GM19467 (cell line): ENCODE data around the gene ACTN1.
"Not testable (repeated sequence)": the region's sequence is repeated elsewhere in the genome, so short reads cannot be mapped to it uniquely, and the experiment has no call there.

Source experiments
- ATAC-seq: cut with Tn5 transposase; IDR thresholded peaks from one replicate; pipeline ENCODE4 v1.9.1; 2021; ENCODE audit warnings: mild to moderate bottlenecking, moderate library complexity; ENCODE audit not compliant: unreplicated experiment

ACTN1 gene

DNA sequence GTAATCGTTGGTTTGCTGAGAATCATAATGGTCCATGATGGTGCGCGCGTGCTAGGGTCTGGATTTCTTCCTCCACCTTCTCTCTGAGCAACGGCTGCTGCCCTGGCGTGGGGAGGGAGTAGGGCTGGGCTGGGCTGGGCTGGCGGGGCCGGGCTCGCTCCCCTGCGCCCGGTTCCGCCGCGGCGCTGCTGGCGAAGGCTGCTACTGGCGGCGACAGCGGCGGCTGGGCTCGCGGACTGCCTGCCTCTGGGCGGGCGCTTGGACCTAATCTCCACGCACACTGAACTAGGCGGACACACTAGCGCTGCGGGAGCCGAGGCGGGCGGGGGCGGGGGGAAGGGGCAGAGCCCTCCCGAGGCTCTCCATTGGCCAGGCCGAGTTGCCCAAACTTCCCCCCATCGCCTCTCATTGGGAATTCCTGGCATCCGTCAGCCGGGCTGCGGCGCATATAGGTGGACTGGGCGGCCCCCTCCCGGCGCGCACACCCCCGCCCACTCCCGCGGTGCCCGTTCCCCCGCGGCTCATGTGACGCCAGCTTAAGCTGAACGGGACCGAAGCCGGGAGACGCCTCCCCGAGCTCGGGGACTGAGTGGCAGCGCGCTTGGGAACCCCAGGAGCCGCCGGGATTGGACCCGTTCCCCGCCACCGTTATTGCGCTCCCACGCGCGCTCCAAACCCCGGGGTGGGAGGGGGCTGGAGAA is at the start of gene ACTN1:
TSS of gene ACTN1 (minus strand) at position 282 of the 701 bp plus-strand sequence. CDS start at position 36, 246 bp downstream.
- ATAC-seq = no peak

DNA sequence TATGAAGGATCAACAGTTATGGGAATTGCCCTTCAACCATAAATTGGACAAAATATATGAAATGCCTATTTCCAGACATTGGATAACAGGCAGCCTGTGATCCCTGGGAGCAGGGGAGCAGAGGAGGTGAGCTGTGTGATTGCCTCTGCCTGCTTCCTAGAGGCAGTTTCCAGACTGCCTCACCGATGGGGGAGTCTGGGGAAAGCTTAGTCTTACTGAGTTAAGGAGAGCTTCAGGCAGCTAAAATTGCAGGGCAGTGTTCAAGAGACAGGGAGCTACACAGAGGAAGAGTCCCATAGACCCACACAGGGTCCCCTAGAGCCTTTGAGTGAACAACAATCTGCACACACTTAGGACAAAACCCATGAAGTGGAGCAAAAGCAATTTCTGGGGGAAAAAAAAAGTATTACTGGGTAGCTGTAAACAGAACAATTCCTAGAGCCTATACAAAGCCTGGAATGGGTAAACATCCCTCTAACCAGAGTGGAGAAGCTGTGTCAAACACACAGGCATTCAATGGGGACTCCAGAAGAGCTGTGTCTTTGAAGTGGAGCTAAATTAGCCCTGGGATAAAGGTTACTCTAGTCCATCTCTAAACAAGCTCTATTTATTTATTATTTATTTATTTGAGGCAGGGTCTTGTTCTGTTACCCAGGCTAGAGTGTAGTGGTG is 48.3 kb upstream of the ACTN1 start:
- no peak for ATAC-seq

DNA sequence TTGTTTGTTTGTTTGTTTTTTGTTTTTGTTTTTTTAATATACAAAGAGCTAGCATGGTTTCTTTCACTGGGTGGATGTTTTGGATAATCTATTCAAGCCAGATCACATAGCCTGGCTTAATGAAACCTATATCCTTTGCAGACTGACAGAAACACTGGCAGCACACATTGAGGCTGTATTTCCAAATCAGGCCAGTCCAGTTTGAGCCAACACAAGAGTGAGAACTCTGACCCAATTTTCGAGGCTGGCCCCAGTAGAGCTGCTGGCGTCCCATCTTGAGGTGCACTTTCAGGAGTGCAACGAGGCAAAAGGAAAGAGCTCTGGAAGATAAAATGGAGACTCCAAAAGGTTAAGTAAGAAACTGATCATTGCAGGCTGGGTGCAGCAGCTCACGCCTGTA is 43.9 kb upstream of the ACTN1 start:
- ATAC-seq = no peak

DNA sequence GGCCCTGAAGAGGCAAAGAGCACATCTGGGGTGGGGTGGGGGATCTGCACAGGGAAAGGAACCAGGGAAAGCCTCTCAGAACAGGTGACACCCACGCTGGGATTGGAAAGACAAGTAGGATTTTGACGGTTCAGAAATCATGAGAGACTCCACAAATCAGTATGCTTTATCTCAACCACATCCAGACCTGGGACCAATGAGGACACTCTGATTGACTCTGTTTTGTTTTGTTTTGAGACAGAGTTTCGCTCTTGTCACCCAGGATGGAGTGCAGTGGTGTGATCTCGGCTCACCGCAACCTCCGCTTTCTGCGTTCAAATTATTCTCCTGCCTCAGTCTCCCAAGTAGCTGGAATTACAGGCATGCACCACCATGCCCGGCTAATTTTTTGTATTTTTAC is 43.0 kb upstream of the ACTN1 start:
- ATAC-seq = not testable (repeated sequence)

DNA sequence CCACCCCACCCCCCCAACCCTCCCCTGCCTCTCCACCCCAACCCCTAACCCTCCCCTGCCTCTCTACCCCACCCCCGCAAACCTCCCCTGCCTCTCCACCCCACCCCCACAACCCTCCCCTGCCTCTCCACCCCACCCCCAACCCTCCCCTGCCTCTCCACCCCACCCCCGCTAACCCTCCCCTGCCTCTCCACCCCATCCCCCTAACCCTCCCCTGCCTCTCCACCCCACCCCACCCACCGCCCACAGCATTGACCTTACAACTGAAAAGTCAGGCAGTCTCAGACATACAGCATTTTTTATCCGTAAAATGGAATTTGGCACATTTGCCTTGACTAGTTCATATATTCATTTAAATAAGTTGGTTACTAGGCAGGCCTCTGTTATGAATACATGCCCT is 38.6 kb upstream of the ACTN1 start:
- no peak for ATAC-seq

DNA sequence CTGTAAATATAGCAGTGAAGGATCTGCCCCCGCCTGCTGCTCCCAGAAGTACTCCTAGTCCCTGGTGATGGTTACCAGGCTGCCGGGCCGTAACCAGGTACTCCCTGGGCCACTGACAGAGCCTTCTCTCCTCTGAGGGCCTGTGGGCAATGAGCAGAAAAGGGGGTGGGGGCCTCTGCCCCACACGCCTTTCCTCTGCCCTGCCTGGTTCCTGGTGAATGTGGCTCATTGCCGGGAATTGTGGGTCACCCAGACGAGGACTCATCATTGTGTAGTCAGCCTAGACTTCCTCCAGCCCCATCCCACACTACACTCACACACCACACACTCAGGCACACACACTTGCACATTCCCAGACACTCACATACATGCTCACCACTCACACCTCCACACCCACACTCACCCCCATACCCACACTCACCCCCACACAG is 35.7 kb upstream of the ACTN1 start:
- no peak for ATAC-seq

DNA sequence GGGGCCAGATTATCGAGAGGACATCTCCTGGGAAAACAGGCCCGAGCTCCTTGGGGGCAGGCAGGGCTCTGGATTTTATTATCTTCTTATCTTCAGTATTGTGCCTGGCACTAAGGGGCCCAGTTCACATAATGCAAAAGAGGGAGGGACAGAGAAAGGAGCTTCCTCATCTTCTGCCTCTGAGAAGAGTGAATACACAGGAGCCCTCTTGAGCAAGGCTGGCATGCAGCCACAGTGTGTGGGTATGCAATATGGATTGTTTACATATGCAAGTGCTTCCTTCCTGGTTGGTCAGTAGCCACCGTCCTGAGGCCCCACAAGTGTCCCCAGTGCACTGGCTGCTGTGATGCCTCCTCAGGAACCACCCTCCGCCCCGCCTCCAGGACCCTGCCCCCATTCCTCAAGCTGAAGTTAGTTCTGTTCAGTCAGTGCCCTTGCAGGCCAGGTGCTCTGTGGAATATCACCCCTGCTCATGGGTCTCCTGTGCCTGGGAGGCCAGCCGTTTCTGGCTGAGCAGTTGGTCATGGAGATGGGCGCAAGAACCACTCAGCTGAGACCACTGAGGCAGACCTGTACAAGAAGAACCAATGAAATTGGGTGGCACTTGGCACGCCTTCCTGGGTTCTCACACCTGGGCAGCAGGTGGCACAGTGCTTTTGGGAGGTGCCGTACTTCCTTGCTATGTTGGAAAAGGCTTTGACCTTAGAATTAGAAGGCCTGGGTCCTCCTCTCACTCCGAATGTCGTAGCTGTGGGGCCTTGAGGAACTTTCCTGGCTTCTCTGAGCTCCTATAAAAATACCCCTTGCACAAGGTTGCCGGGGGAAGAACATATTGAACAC is 35.1 kb upstream of the ACTN1 start:
- no peak for ATAC-seq

DNA sequence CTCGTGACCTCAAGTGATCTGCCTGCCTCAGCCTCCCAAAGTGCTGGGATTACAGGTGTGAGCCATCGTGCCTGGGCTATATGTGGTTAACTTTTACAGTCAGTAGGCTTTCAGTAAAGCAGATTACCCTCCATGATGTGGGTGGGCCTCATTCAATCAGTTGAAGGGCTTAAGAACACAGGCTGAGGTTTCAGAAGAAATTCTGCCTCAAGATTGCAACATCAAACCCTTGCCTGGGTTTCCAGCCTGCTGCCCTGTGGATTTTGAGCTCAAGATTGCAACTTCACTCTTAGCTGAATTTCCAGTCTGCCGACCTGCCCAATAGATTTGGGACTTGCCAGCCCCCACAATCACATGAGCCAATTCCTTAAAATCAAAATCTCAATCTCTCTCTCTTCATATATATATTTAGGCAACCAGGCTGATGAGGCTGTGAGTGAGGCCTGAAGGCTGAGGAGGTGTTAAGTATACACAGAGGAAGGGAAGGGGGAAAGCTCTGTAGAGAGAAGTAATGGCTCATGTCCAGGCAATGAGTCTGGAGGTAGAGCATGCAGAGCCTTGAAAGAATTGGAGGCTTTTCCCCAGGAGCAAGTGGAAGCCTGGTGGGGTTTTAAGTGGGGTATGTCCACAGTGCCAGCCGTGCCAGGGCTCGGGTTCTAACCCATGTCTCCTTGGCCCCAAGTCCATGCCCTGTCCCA is 33.3 kb upstream of the ACTN1 start:
- no peak for ATAC-seq

DNA sequence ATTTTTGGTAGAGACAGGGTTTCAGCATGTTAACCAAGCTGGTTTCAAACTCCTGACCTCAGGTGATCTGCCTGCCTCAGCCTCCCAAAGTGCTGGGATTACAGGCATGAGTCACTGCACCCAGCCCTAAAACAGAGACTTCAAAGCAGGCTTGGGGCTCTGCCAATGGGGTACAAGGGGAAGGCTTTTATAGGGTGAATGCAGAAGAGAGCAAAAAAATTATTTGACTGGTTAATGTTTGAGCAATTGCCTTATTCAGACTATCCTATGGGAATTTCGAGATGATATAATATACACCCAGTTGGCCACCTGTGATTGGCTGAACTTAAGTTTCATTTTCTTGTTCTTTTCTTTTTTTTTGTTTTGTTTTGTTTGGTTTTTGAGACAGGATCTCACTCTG is 31.5 kb upstream of the ACTN1 start:
- ATAC-seq = no peak

DNA sequence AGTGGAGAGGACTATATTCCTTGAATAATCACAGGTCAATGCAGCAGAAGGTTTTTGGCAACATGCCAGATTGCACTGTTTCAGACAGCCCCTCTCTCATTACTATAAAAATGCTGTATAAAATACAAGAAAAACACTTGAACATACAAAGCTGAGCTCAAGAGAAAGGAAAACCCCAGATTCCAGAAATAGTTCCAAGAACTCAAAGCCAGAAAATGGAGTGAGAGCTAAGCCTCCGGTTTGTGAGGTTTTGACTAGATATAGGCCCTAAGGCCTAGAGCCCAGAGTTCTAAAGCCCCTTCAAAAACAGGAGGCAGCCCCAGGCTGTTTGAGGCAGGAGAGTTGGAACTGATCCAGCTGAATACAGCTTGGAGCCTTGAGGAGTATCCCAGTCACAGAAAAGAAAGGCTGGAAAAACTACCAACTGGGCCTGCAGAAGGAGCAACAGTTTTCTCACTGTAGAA is 29.4 kb upstream of the ACTN1 start:
- ATAC-seq = no peak

DNA sequence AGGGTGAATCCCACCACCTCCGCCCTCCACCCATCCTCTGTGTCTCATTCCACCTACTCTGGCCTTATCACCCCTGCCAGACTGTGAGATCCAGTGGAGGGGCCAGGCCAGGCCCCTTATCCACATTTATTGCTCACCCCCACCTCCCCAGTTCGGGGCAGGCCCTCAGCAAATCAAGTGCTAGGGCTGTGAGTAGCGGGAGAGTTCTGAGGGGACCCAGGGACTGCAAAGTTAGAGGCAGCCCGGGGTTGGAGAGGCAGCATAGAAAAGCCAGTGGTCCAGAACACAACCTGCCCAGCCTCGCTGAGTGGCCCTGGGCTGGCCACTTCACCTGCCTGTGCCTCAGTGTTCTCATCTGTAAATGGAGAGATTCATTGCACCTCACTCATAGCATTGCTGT is 27.2 kb upstream of the ACTN1 start:
- ATAC-seq = no peak

DNA sequence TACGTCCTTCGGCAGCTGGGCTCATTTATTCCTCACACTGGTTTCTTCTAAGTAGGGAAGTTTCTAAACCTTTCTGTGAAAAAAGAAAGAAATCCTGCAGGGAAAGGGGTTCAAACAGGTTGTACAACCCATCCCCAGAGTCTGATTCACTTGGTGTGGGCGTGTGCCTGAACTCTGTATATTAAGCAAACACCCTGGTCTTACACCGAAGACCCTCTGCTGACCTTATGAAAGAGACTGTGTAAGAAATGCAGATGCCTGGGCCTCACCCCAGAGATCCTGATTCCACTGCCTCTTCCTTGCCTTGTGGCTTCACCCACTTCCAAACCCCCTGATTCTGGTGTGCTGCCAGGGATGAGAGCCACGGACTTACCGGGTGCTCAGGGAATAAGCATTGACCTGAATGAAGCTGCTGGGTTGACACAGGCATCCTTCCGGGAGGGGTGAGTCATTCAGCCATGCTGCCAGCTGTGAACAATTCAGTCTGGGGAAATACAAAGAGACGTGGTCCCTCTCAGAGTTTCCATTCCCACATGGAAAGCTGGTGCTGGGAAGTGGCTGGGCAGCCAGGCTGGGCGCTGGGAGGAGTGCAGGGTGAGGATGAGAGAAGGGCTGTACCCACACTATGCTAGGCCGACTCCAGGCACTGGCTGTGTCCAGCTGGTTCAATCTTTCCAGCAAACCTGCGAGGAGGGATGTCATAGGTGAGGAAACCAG is 26.5 kb upstream of the ACTN1 start:
- ATAC-seq = no peak

DNA sequence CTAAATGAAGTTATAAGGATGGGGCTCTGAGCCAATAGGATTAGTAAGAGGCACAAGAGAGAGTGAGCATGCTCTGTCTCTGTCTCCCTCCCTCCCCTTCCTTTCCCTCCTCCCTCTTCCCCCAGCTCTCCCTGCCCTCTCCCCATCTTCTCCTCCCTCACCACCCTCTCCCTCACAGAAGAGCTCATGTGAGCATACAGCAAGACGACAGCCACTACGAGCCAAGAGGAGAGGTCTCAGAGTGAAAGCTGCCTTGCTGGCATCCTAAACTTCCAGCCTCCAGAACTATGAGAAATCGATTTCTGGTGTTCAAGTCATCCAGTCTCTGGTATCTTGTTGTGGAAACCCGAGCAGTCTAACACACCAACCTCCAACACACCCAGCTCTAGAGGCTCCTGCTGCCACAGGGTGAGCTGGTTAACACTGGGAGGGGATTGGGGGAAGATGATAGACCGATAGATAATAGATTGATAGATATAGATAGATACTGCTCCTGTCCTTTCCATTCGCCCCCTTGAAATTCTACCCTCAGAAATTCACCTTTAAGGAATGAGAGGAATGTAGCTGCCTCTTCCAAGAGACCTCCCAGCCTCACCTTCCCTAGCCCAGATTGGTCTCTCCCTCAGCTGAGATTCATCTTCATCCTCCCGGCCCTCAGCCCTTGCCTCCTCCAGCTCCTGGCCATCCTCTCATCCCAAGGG is 25.8 kb upstream of the ACTN1 start:
- ATAC-seq = no peak

DNA sequence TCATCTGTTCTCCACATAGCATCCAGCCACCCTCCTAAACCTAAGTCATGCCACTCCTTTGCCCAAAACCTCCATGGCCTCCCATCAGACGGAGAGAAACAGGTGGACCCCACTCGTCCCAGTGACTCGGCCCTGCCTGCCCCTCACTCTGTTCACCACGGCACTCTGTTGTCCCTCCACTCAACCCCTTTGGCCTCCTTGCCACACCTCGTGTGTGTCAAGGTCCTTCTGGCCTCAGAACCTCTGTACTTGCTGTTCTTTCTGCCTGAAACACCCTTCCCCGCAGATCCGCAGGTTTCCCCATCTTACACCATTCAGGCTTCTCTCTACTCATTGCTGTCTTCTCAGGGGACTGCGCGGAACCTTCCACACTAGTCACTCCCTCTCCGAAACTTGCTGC is 24.5 kb upstream of the ACTN1 start:
- no peak for ATAC-seq

DNA sequence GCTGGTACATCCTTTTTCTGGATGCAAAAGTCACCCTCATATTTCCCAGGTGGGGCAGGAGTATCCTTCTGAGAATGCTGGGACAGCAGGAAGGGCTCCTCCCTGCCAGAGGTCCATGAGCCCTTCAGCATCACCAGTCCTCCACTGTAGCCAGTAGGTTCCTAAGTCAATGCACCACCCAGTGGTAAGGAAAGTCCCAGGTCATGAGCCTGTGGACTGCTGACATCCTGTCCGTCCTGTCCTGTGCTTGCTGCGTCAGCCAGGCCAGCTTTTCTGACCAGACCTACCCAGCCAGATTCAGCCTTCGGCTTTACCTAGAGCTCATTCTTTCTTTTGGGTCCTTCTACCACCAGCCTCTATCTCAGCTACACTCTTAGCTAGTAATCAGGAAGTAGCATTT is 23.0 kb upstream of the ACTN1 start:
- ATAC-seq = no peak

DNA sequence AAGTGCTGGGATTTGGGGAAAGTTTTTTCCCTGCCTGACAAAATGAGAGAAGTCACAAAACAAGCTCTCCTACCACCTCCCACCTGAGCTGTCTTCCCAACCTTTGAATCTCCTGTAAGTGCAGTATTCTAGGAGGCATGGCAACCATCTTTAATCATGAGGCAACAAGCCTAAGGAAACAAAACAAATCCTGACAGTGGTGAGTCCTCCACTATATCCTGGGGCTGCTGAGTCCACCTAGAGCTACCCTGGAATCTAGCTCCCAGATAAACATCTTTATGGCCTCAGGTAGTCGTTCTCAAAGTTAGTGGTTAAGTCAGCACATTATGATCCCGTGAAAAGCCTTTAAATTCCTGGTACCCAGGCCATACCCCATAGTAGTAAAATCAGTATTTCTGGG is 22.3 kb upstream of the ACTN1 start:
- ATAC-seq = no peak

DNA sequence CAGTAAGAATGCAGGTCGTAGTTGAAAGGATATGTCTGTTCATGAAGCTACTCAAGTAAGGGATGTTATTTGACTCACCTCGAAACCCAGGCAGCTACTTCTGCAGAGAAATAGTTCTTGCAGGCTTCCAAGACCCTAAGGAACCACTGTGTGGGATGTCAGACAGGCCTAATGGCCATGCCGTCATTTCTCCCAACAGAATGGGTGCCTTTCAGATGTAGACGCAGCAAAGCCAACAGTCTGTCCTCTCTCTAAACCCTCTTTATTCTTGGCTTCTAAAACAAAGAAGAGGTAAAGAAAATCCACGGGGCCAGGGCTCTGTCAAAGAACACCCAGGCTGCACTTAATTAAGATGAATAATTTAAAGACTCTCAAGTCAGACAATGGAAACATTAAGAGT is 19.0 kb upstream of the ACTN1 start:
- ATAC-seq = no peak

DNA sequence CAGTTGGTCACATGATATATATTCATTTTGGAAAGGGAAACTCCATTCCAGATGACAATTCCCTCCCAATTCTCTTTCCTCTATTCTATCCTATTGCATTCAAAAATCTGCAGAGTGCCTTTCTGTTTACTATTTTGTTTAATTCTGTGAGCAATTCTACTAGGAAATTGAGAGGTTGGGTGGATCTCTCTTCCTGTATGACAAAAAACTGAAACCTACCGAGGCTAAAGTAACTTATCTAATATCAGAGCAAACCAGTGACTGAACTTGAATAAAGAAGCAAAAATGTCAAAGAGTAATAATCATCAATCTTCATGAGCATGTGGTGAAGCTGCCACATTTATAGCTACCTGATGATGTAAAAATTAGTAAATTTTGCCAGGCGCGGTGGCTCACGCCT is 16.6 kb upstream of the ACTN1 start:
- no peak for ATAC-seq

DNA sequence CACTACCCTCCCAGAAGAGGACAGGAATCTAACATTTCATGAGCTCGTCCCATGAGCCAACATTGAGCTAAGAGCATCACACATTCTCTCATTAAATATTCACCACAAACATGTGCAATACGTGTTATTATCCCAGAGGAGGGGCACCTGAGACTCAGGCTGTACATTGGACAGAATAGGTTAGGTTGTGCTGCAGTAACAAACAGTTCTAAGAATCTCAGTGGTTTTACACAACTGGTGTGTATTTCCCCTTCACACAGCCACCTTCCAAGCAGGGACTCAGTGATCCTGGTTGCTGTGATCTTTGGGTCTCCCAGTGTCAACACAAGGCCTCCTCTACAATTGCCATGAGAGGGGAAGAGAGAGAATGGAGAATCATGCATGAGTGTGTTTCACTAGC is 15.0 kb upstream of the ACTN1 start:
- no peak for ATAC-seq

DNA sequence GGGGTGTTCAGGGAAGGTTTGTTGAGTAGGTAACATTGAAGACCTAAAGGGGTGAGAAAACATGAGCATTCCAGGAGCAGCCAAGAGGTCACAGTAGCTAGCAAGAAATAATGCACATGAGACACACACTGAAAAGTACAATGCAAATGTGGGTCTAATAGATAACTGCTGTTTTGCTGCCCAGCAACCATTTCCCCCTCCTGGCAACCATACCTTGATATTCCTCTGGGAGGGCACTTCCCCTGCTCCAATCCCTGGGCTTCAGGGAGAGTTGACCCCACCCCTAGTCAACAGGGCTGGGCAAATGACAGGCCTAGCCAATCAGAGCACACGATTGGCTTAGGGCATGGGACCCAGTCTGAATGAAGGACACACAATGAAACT is 8.5 kb upstream of the ACTN1 start:
- ATAC-seq = no peak
